K562 (cell line): ENCODE measurements around the gene MKNK2. TPM values are rescaled to one million over a fixed set of nuclear protein-coding genes. Genes with fewer than 3 reads are reported as not detected.

Experiments used
- ARNT ChIP-seq, 2 experiments: fragments of 450-650 bp; IDR thresholded peaks; 2 replicates each; pipeline ENCODE4 v1.6.1; 2016; ENCODE audit warnings: mild to moderate bottlenecking in 1 of 2
- BCL6 ChIP-seq: fragments of 250-450 bp; sonication (Bioruptor Pico); IDR thresholded peaks from 2 replicates; pipeline ENCODE4 v1.4.0; 2020
- HEY1 ChIP-seq: fragments of 250-450 bp; sonication (Bioruptor Pico); IDR thresholded peaks from 2 replicates; pipeline ENCODE4 v1.5.0; 2020; ENCODE audit warnings: mild to moderate bottlenecking, moderate library complexity, borderline replicate concordance
- PRPF4 ChIP-seq: fragments of 200-400 bp; formaldehyde crosslinking; IDR thresholded peaks from one replicate; pipeline ENCODE4 v1.6.1; 2017; ENCODE audit warnings: low read length, low read depth, mild to moderate bottlenecking; ENCODE audit not compliant: insufficient read depth, poor library complexity, severe bottlenecking
- STAT5B ChIP-seq: fragments of 250-450 bp; sonication (Bioruptor Pico); IDR thresholded peaks from 2 replicates; pipeline ENCODE4 v1.8.0; 2021; ENCODE audit warnings: mild to moderate bottlenecking, inconsistent platforms
- THRAP3 ChIP-seq: fragments of 450-650 bp; IDR thresholded peaks from 2 replicates; pipeline ENCODE4 v1.6.1; 2016; ENCODE audit warnings: mild to moderate bottlenecking, inconsistent platforms, borderline replicate concordance
- ZNF253 ChIP-seq: fragments of 250-450 bp; sonication (Bioruptor Pico); conservative IDR thresholded peaks from 2 replicates; pipeline ENCODE4 v1.6.1; 2021; ENCODE audit warnings: mild to moderate bottlenecking
- polyA plus RNA-seq, 8 experiments: library from polyadenylated mRNA; depleted of rRNA in 4 of 8; stranded (reverse) in 5 of 8; unstranded in 3 of 8; fragments of >200 nt; fragmentation: Nextera tagmentation in 2 of 8; fragmentation: Illumina TruSeq in 1 of 8; extraction: Ambion mirVana in 2 of 8; extraction: Trizol in 1 of 8; gene quantifications; 2 replicates each; pipeline versions ENCODE4 v1.2.1 to v1.2.3, GENCODE V29; 2011 to 2014; ENCODE audit warnings: inconsistent platforms in 1 of 8, missing spikeins in 1 of 8
- total RNA-seq, 7 experiments: library from RNA; depleted of rRNA in 6 of 7; stranded (reverse); fragments of >200 nt in 6 of 7; fragmentation: Illumina TruSeq in 2 of 7; extraction: Trizol in 2 of 7; gene quantifications; 2 replicates each; pipeline versions ENCODE4 v1.2.1 to v1.2.3, GENCODE V29; 2011 to 2021; ENCODE audit warnings: low replicate concordance in 1 of 7
- TF ChIP-seq, protein P1 (sequence below): fragments of 450-650 bp; IDR thresholded peaks from one replicate; pipeline ENCODE4 v1.6.1; 2018; ENCODE audit warnings: mild to moderate bottlenecking, moderate library complexity; ENCODE audit not compliant: partially characterized antibody
- TF ChIP-seq, protein P2 (sequence below): fragments of 450-650 bp; formaldehyde crosslinking; conservative IDR thresholded peaks from 2 replicates; pipeline ENCODE4 v1.4.0; 2022; ENCODE audit warnings: mild to moderate bottlenecking, missing genetic modification characterization
- TF ChIP-seq, protein P3 (sequence below): IDR thresholded peaks from 2 replicates; pipeline ENCODE4 v1.6.1; 2011; ENCODE audit not compliant: insufficient read length; ENCODE audit errors: extremely low read depth
- TF ChIP-seq, protein P4 (sequence below): fragments of 200-800 bp; sonication (Bioruptor generic); IDR thresholded peaks from 2 replicates; pipeline ENCODE4 v1.6.1; 2017; ENCODE audit warnings: missing genetic modification characterization, missing compliant biosample characterization
- TF ChIP-seq, protein P5 (sequence below): fragments of 250-450 bp; sonication (Bioruptor Pico); IDR thresholded peaks from 2 replicates; pipeline ENCODE4 v1.8.0; 2021; ENCODE audit warnings: borderline replicate concordance, mild to moderate bottlenecking, moderate library complexity; ENCODE audit not compliant: poor library complexity, severe bottlenecking
- TF ChIP-seq, protein P6 (sequence below): sonication (generic); formaldehyde crosslinking; IDR thresholded peaks from 2 replicates; pipeline ENCODE4 v1.5.0; 2020; ENCODE audit warnings: missing genetic modification reagents
- TF ChIP-seq, protein P7 (sequence below): fragments of 450-650 bp; formaldehyde crosslinking; IDR thresholded peaks from 2 replicates; pipeline ENCODE4 v1.4.0; 2022; ENCODE audit warnings: missing genetic modification characterization
- TF ChIP-seq, protein P8 (sequence below), 2 experiments: fragments of 450-650 bp in 1 of 2; IDR thresholded peaks; 2 replicates each; pipeline ENCODE4 v1.6.1; 2011 to 2017; ENCODE audit warnings: low read depth in 2 of 2, antibody characterized with exemption in 1 of 2, borderline replicate concordance in 1 of 2, low read length in 1 of 2, mild to moderate bottlenecking in 1 of 2, mixed read lengths in 1 of 2; ENCODE audit not compliant: control insufficient read depth in 1 of 2

MKNK2 gene
- total and polyA plus RNA-seq, 9 of the 15 experiments (the other 6 are each of a cell fraction or from before 2014, with no cell fraction given) = 5.1 to 191 (median 51.9) TPM

DNA sequence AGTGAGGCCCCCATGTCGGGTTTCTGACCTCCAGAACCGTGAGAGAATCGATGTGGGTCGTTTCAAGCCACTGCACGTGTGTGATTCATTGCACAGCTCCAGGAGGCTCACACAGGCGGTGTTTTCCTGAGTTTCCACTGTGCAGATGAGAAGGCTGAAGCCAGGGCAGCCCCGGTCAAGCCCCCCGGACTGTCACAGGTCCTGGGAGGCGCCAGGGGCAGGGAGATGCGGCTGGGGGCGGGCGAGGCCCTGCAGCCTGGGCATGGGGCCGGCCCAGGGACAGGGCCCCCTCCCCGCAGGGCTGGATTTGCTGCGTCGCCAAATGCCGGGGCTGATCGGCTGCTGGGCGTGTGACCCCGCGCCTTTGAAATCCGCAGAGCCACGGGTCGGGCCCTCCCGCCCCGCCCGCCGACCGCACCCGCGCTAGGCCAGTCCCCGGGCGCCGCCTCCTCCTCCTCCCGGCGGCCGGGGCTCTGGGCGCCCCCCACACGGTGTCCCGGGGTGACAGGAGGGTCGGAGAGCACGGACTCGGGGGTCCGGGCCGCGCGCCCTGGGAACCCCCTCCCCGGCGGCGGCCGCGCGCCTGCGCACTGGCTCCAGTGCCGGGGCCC lies 9.9 kb upstream of the MKNK2 start (continued):
- TF ChIP-seq PRPF4 (no peak), ARNT (IDR thresholded peaks at IDR 0.05) (no peak), BCL6 (no peak), HEY1 (CRISPR knock-in tag) (no peak), THRAP3 (no peak), STAT5B (CRISPR knock-in tag) (no peak), ZNF253 (no peak)
- TF ChIP-seq, protein P1, sequence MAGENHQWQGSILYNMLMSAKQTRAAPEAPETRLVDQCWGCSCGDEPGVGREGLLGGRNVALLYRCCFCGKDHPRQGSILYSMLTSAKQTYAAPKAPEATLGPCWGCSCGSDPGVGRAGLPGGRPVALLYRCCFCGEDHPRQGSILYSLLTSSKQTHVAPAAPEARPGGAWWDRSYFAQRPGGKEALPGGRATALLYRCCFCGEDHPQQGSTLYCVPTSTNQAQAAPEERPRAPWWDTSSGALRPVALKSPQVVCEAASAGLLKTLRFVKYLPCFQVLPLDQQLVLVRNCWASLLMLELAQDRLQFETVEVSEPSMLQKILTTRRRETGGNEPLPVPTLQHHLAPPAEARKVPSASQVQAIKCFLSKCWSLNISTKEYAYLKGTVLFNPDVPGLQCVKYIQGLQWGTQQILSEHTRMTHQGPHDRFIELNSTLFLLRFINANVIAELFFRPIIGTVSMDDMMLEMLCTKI = no peak
- TF ChIP-seq, protein P2, sequence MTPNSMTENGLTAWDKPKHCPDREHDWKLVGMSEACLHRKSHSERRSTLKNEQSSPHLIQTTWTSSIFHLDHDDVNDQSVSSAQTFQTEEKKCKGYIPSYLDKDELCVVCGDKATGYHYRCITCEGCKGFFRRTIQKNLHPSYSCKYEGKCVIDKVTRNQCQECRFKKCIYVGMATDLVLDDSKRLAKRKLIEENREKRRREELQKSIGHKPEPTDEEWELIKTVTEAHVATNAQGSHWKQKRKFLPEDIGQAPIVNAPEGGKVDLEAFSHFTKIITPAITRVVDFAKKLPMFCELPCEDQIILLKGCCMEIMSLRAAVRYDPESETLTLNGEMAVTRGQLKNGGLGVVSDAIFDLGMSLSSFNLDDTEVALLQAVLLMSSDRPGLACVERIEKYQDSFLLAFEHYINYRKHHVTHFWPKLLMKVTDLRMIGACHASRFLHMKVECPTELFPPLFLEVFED (CRISPR knock-in tag) = 0 out of 2 replicates have a peak, but pooled peaks have one; percentile 25
- TF ChIP-seq, protein P3, sequence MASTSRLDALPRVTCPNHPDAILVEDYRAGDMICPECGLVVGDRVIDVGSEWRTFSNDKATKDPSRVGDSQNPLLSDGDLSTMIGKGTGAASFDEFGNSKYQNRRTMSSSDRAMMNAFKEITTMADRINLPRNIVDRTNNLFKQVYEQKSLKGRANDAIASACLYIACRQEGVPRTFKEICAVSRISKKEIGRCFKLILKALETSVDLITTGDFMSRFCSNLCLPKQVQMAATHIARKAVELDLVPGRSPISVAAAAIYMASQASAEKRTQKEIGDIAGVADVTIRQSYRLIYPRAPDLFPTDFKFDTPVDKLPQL = no peak
- TF ChIP-seq, protein P4, sequence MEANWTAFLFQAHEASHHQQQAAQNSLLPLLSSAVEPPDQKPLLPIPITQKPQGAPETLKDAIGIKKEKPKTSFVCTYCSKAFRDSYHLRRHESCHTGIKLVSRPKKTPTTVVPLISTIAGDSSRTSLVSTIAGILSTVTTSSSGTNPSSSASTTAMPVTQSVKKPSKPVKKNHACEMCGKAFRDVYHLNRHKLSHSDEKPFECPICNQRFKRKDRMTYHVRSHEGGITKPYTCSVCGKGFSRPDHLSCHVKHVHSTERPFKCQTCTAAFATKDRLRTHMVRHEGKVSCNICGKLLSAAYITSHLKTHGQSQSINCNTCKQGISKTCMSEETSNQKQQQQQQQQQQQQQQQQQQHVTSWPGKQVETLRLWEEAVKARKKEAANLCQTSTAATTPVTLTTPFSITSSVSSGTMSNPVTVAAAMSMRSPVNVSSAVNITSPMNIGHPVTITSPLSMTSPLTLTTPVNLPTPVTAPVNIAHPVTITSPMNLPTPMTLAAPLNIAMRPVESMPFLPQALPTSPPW (CRISPR knock-in tag) = peak; percentile 94
- TF ChIP-seq, protein P5, sequence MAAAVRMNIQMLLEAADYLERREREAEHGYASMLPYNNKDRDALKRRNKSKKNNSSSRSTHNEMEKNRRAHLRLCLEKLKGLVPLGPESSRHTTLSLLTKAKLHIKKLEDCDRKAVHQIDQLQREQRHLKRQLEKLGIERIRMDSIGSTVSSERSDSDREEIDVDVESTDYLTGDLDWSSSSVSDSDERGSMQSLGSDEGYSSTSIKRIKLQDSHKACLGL = no peak
- TF ChIP-seq, protein P6, sequence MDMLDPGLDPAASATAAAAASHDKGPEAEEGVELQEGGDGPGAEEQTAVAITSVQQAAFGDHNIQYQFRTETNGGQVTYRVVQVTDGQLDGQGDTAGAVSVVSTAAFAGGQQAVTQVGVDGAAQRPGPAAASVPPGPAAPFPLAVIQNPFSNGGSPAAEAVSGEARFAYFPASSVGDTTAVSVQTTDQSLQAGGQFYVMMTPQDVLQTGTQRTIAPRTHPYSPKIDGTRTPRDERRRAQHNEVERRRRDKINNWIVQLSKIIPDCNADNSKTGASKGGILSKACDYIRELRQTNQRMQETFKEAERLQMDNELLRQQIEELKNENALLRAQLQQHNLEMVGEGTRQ (CRISPR knock-in tag) = peak; percentile 39; the same call in 1 of the 2 replicates
- TF ChIP-seq, protein P7, sequence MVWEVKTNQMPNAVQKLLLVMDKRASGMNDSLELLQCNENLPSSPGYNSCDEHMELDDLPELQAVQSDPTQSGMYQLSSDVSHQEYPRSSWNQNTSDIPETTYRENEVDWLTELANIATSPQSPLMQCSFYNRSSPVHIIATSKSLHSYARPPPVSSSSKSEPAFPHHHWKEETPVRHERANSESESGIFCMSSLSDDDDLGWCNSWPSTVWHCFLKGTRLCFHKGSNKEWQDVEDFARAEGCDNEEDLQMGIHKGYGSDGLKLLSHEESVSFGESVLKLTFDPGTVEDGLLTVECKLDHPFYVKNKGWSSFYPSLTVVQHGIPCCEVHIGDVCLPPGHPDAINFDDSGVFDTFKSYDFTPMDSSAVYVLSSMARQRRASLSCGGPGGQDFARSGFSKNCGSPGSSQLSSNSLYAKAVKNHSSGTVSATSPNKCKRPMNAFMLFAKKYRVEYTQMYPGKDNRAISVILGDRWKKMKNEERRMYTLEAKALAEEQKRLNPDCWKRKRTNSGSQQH (CRISPR knock-in tag) = no peak
- TF ChIP-seq, protein P8, sequence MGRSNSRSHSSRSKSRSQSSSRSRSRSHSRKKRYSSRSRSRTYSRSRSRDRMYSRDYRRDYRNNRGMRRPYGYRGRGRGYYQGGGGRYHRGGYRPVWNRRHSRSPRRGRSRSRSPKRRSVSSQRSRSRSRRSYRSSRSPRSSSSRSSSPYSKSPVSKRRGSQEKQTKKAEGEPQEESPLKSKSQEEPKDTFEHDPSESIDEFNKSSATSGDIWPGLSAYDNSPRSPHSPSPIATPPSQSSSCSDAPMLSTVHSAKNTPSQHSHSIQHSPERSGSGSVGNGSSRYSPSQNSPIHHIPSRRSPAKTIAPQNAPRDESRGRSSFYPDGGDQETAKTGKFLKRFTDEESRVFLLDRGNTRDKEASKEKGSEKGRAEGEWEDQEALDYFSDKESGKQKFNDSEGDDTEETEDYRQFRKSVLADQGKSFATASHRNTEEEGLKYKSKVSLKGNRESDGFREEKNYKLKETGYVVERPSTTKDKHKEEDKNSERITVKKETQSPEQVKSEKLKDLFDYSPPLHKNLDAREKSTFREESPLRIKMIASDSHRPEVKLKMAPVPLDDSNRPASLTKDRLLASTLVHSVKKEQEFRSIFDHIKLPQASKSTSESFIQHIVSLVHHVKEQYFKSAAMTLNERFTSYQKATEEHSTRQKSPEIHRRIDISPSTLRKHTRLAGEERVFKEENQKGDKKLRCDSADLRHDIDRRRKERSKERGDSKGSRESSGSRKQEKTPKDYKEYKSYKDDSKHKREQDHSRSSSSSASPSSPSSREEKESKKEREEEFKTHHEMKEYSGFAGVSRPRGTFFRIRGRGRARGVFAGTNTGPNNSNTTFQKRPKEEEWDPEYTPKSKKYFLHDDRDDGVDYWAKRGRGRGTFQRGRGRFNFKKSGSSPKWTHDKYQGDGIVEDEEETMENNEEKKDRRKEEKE (IDR thresholded peaks at IDR 0.05; ENCODE audit: borderline replicate concordance in 1 of 2, control insufficient read depth in 1 of 2, low read depth in 2 of 2, low read length in 1 of 2) = no peak
